Fibroblast of pulmonary artery (primary cell): ENCODE data around the gene GPRC5A.

ENCODE experiments used
- DNase-seq: peaks from one replicate; pipeline ENCODE4 v3.0.0-alpha.2; 2010; ENCODE audit warnings: low read depth
- H3K4me3 ChIP-seq: replicated peaks from 2 replicates; pipeline ENCODE4 v1.5.1; 2011; ENCODE audit warnings: low read depth, mild to moderate bottlenecking, control low read depth, low read length, moderate library complexity
- TF ChIP-seq, protein P1 (sequence below): IDR thresholded peaks from 2 replicates; pipeline ENCODE4 v1.5.1; 2011; ENCODE audit warnings: mild to moderate bottlenecking, control low read depth, low read length, inconsistent platforms; ENCODE audit errors: missing control alignments

Gene GPRC5A

GRCh38 chr12:12927211-12928079 is 36.1 kb downstream of the GPRC5A start:
- H3K4me3 ChIP-seq, result peak overlapping the region; percentile 54
- DNase-seq, result peak; percentile 77
- TF ChIP-seq, protein P1, sequence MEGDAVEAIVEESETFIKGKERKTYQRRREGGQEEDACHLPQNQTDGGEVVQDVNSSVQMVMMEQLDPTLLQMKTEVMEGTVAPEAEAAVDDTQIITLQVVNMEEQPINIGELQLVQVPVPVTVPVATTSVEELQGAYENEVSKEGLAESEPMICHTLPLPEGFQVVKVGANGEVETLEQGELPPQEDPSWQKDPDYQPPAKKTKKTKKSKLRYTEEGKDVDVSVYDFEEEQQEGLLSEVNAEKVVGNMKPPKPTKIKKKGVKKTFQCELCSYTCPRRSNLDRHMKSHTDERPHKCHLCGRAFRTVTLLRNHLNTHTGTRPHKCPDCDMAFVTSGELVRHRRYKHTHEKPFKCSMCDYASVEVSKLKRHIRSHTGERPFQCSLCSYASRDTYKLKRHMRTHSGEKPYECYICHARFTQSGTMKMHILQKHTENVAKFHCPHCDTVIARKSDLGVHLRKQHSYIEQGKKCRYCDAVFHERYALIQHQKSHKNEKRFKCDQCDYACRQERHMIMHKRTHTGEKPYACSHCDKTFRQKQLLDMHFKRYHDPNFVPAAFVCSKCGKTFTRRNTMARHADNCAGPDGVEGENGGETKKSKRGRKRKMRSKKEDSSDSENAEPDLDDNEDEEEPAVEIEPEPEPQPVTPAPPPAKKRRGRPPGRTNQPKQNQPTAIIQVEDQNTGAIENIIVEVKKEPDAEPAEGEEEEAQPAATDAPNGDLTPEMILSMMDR, result no peak

DNA sequence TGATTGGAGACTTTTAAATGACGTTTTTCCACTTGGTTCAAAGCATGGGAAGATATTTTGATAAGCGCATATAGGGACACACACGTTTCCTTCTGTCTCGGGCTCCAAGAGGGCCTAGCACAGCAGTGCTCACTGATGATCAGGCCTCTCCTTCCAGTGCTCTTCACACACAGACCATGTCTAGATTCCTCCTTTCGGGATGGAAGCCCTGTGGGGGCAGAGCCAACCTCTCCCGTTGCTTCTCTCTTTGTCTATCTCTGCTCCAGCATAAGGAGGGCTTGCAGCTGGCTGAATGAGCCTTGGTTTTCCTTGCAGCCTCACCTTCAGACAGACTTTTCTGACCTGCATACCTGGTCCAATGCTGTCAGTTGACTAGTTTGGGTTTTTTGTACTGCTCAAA is 38.3 kb downstream of the GPRC5A start:
- no peak overlapping the region for H3K4me3 ChIP-seq
- TF ChIP-seq, protein P1, result no peak
- DNase-seq, result no peak

DNA sequence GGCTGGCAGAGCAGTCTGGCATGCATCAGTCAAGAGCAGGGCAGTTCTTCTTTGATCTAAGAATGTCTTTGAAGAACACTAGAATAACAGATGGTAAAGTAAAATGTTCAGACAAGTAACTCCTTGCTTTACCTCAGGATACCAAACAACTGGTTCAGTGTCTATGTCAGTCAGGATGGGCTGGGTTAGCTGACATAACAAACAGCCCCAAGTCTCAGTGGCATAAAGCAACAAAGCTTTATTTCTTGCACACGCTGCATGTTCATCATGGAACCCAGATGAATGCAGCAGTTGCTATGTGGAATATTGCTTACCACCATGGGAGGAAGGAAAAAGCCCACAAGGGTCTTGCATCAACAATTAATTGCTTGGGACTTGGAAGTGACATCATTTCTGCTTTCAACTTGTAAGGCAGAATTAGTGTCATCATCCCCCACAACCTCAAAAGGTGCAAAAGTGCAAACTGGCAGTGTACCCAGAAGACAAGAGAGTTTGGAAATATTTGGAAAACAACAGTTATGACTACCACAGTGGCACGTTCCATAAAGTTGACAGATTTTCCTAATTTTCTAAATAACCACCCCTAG is 39.4 kb downstream of the GPRC5A start:
- TF ChIP-seq, protein P1, result no peak
- DNase-seq, result no peak
- H3K4me3 ChIP-seq, result no peak overlapping the region

GRCh38 chr12:12933742-12934141 is 42.4 kb downstream of the GPRC5A start:
- no peak overlapping the region for H3K4me3 ChIP-seq
- TF ChIP-seq, protein P1, result no peak
- DNase-seq, result no peak

DNA sequence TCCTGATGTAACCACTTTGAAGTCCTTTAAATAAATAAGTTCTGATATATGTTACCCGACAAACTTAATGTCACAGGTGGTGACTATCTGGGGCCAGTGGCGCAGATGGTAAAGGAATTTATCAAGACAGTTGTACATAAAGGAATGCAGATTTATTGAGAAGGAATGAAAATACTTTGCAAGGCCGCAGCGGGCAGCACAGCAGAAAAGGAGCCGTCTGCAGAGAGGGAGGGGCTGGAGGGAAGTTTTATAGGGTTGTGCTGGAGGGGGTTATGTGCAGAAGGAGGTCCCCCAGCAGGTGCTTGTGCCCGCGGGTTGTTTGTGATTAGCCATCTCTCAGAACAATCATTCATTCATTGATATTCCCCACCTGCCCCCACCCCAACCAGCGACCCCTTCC is 43.2 kb downstream of the GPRC5A start:
- no peak overlapping the region for H3K4me3 ChIP-seq
- TF ChIP-seq, protein P1, result no peak
- DNase-seq, result no peak

DNA sequence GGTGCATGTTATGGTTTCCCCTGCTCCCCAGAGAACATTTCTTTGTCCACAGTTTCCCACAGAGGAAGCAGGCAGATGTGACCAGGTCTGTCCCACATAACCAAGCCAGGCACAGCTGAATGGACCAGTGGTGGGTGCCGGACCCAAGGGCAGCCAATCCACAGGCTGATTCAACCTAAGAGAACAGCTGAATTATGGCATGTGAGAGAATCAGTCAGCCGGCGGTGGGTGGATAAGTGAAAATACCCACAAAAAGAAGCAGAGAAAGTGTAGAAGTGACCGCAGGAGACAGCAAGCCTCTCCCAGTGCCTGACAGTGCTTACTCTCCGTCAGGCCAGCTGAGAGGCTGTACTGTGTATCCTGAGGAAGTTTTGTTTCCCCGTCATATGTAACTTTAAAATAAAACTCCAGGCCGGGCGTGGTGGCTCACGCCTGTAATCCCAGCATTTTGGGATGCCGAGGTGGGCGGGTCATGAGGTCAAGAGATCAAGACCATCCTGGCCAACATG is 45.7 kb downstream of the GPRC5A start:
- no peak overlapping the region for H3K4me3 ChIP-seq
- no peak for DNase-seq
- TF ChIP-seq, protein P1, result no peak
